DMS79 treated with DMSO at 0.1 percent for 48 hours (cell line): Measurements from ENCODE around the gene KCNMB4.

ENCODE experiments used
- DNase-seq: peaks from one replicate; lab custom pipeline; 2025; lab: John Stamatoyannopoulos, UW

KCNMB4 gene

GRCh38 chr12:70443062-70443673 is 77.1 kb downstream of the KCNMB4 start:
- DNase-seq = no peak

GRCh38 chr12:70444903-70445302 is 78.8 kb downstream of the KCNMB4 start:
- no peak for DNase-seq

- DNase-seq = no peak
Measured at GRCh38 chr12:70448371-70448770, 82.3 kb downstream of the KCNMB4 start.

- DNase-seq = no peak
Measured at GRCh38 chr12:70449074-70449752, 83.1 kb downstream of the KCNMB4 start.

GRCh38 chr12:70449753-70450341 is 83.8 kb downstream of the KCNMB4 start:
- no peak for DNase-seq

- DNase-seq = no peak
Measured at GRCh38 chr12:70451528-70451927, 85.4 kb downstream of the KCNMB4 start.

GRCh38 chr12:70456953-70457352 is 90.9 kb downstream of the KCNMB4 start:
- no peak for DNase-seq

- no peak for DNase-seq
Measured at GRCh38 chr12:70459786-70460185, 93.7 kb downstream of the KCNMB4 start.

- DNase-seq = no peak
Measured at GRCh38 chr12:70463997-70464396, 97.9 kb downstream of the KCNMB4 start.

GRCh38 chr12:70466753-70467152 is 100.7 kb downstream of the KCNMB4 start:
- no peak for DNase-seq

- no peak for DNase-seq
Measured at GRCh38 chr12:70467476-70467875, 101.4 kb downstream of the KCNMB4 start.

- DNase-seq = no peak
Measured at GRCh38 chr12:70467918-70468733, 102.0 kb downstream of the KCNMB4 start.

- no peak for DNase-seq
Measured at GRCh38 chr12:70468741-70469140, 102.7 kb downstream of the KCNMB4 start.

GRCh38 chr12:70469221-70469820 is 103.2 kb downstream of the KCNMB4 start:
- no peak for DNase-seq

- no peak for DNase-seq
Measured at GRCh38 chr12:70482764-70483163, 116.7 kb downstream of the KCNMB4 start.
